H7 (cell line): Measurements from ENCODE around the gene BMX. TPM values are rescaled to one million over a fixed set of nuclear protein-coding genes. Genes with fewer than 3 reads are reported as not detected.

Experiments used
- DNase-seq: peaks from one replicate; pipeline ENCODE4 v3.0.0; 2012
- H3K27me3 ChIP-seq: 2 replicates; pipeline ENCODE4 v1.6.0; 2011; ENCODE audit warnings: mild to moderate bottlenecking, low read length; ENCODE audit not compliant: control insufficient read depth, insufficient read depth
- H3K36me3 ChIP-seq: replicated peaks from 2 replicates; pipeline ENCODE4 v1.5.1; 2011; ENCODE audit warnings: low read length; ENCODE audit not compliant: control insufficient read depth, insufficient read depth
- H3K4me3 ChIP-seq: 2 replicates; pipeline ENCODE4 v1.5.1; 2011; ENCODE audit warnings: low read depth, mild to moderate bottlenecking, control low read depth, low read length, moderate library complexity; ENCODE audit not compliant: insufficient read depth
- total RNA-seq: library from RNA; depleted of rRNA; stranded (reverse); fragments of >200 nt; shearing (Covaris generic); gene quantifications from 2 replicates; pipeline ENCODE4 v1.2.3, GENCODE V29; 2014

Gene BMX
- total RNA-seq, 1 experiment from 2014 or later: not detected

DNA sequence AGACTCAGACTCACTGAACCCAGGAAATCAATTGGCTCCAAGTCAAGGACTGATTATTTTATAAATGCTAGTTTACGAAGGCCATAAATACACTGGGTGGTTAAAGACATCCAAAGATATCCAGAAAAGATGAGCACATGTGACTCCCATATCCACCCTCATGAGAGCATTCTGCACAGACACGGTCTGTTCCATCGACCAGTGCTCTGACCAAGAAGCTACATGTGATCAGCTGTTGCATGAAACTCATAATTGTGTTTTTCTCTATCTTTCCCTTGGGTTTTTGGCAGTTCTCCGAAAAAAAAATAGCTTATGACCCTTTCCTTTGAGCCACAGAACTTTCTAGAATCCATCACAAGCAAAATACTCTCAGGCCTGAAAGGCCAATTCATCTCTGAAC, 4.8 kb upstream of the BMX start:
- Histone ChIP-seq H3K4me3 (no peak overlapping the region), H3K36me3 (no peaks in the 10 kb centered on the region), H3K27me3 (no peaks in the 10 kb centered on the region)
- DNase-seq: no peak

DNA sequence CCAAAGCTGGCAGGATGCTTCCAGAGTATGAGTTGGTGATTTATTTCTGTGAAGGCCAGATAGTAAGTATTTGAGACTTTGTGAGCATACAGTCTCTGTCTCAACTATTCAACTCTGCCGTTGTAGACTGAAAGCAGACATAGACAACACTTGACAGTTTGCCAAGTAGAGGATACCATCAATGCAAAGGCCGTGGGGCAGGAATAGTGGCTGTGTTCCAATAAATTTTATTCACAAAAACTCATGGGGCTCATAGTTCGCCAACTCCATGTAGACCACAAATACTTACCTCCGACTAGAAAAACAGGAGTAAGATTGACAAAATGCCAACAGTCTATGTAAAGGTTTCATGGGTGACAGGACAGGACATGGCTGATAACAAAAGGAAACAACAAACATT, 3.8 kb upstream of the BMX start:
- Histone ChIP-seq H3K27me3 (no peaks in the 10 kb centered on the region), H3K36me3 (no peaks in the 10 kb centered on the region), H3K4me3 (no peak overlapping the region)
- no peak for DNase-seq

DNA sequence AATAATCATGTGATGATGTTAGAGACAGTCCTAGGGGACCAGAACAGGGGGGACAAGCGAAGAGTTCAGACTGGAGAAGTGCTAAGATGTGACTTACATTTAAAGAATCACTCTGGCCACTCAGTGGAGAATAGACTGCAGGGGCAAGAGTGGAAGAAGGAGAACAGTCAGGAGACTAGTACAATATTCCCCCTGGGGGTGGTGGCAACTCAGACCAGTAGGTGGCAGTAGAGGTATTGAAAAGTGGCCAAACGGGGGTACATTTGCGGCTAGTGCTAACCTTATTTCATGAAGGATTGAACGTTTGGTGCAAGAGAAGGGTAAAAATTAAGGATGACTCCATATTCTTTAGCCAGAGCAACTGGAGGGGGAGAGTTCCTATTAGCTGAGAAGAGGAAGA, 2.7 kb upstream of the BMX start:
- Histone ChIP-seq H3K36me3 (no peaks in the 10 kb centered on the region), H3K4me3 (no peak overlapping the region), H3K27me3 (no peaks in the 10 kb centered on the region)
- DNase-seq: peak; percentile 82

DNA sequence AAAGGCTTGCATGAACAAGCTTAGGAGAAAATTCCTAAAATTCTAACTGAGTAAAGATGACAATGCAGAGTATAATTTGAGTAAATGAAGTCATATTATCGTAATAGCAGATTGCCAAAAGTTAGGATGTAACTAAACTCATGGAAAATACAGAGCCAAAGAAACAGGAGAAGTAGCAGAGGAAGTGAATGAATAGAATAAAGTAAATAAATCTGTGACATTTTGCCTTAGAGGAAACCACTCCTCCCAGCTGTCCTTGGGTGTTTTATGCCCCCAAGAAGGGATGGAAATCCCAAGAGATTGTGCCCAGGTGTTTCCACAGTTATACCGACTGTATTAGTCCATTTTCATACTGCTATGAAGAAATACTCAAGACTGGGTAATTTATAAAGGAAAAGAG, 1.9 kb upstream of the BMX start:
- Histone ChIP-seq H3K36me3 (no peaks in the 10 kb centered on the region), H3K4me3 (no peak overlapping the region)
- DNase-seq: no peak

DNA sequence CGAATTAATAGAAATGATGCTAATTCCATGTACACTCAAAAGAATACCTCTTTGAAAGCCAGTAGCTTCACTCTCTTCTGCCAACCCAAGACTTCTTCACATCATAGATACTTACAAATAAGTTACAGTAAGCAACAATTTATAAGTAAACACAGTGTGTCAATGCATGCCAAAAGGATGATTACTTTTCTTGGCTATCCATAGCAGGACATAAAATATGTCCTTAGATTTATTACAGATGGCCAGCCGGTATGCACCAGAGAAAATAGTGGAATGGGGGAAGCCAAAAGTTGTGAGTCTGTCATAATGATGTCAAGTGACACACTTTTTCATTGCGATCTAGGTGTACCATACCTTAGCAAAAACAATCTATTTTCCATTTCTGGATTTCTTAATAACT, 631 bp upstream of the BMX start:
- H3K4me3 ChIP-seq: no peak overlapping the region
- H3K36me3 ChIP-seq: no peaks in the 10 kb centered on the region
- DNase-seq: no peak
- no peaks in the 10 kb centered on the region for H3K27me3 ChIP-seq

More for the DNA sequence above, 1.9 kb upstream of the BMX start:
- no peaks in the 10 kb centered on the region for H3K27me3 ChIP-seq

DNA sequence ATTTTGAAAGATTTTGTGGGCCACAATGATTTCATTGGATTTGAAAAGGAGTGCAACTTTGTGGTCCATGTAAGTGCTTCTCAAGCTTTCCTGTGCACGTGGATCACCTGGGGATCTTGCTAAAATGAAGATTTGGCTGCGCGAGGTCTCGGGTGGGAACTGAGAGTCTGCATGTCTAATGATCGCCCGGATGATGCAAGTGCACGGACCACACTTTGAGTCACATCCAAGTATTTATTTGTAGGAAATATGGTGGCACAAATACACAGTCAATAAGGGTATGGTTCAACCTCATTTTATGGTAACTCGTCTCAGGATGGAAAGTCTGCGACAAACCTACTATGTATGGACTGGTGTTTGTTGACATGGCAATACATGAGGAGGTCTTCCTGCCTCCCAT, 899 bp downstream of the BMX start:
- no peak overlapping the region for H3K4me3 ChIP-seq
- no peaks in the 10 kb centered on the region for H3K27me3 ChIP-seq
- DNase-seq: no peak
- no peaks in the 10 kb centered on the region for H3K36me3 ChIP-seq

DNA sequence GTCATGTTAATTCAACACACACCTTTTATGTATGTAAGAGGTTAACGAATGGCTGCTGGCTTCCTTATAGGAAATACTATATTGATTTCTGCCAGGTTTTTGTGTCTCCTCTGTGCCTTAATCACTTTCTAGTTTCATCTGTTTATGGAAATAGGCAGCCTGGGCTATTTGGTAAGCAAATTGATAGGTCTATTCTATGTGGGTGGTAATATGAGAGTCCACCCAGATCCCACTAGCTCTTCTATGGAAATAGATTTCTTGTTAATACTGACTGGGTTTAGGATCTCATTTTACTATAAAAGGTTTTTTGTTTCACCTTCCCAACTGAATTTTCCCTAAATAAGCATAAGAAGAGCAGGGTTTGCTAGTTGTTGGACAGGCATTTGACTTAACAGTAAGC, 4.1 kb downstream of the BMX start:
- Histone ChIP-seq H3K36me3 (no peaks in the 10 kb centered on the region), H3K4me3 (no peak overlapping the region), H3K27me3 (no peaks in the 10 kb centered on the region)
- DNase-seq: no peak

DNA sequence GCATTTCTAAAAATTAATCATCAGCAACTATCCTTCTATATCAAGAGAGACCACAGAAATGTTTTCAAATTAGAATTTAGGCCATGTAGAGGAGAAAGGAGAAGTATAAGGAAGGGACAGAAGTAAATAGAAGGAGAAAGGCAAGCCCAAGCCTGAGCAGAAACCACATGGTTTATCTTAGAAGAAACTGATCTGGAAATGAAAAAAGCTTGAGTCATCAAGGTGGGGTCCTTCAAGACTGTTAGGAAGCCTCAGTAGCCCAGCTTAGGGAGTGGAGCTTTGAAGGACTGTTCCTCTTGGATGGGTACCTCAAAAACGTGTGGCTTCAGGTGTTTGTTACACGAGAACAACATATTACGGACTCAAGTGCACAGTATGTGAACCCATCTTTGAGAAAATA, 4.5 kb downstream of the BMX start:
- Histone ChIP-seq H3K4me3 (no peak overlapping the region), H3K36me3 (no peaks in the 10 kb centered on the region), H3K27me3 (no peaks in the 10 kb centered on the region)
- no peak for DNase-seq

DNA sequence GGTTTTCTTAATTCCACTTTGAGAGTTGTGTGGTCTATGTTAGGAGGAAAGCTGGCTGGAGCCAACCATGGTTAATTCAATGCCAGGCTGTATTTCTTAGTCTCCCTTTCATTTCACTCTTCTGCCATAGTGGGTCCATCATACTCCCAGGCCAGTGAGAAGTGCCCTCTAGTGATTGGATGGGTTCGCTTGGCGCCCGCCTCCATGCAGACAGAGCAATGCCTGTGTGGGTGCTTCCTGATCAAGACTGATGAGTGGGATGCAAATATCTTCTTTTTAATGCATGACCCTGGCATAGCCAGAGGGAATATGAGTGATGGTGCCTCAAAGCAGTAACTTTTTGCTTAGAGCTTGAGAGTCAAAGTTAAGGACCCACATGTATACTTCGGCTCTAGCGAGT, 6.4 kb downstream of the BMX start:
- Histone ChIP-seq H3K27me3 (no peaks in the 10 kb centered on the region), H3K36me3 (no peaks in the 10 kb centered on the region), H3K4me3 (no peak overlapping the region)
- no peak for DNase-seq

DNA sequence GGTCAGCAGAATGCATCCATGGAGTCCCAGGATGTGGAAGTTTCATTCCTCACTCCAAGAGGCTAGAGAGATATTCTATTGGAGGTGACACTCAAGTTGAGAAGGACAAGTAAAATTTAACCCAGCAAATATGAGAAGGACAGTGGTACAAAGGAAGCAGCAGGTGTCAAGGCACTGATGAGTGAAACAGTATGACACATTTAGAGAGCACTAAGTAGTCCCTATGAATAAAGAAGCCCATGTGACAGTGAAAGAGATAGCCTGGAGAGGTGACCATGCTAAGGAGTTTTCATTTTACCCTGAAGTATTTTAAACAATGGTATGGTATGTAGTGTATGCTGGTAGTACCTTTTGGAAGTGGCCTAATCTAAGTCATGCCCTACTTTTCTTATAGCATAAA, 9.2 kb downstream of the BMX start:
- H3K27me3 ChIP-seq: no peaks in the 10 kb centered on the region
- DNase-seq: no peak
- no peak overlapping the region for H3K4me3 ChIP-seq
- H3K36me3 ChIP-seq: no peaks in the 10 kb centered on the region

DNA sequence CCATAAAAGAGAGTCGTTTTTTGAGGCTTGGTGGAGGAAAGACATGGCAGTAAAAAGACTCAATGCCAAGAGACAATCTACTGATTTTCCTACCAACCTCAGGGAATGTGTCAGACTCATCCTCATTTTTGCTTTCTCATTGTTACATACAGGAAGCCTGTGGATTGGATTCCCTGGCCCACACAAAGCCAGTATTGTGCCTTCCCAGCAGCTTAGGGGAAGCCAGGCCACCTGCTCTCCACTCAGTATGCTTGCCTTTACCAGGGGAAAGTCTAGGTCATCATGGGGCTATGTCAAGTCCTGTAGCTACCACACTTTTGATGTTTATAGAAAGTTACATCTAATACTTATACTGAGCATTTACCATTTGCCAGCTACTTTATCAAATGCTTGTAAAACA, 11.0 kb downstream of the BMX start:
- DNase-seq: no peak
- H3K36me3 ChIP-seq: no peaks in the 10 kb centered on the region
- H3K27me3 ChIP-seq: no peaks in the 10 kb centered on the region
- H3K4me3 ChIP-seq: no peak overlapping the region

DNA sequence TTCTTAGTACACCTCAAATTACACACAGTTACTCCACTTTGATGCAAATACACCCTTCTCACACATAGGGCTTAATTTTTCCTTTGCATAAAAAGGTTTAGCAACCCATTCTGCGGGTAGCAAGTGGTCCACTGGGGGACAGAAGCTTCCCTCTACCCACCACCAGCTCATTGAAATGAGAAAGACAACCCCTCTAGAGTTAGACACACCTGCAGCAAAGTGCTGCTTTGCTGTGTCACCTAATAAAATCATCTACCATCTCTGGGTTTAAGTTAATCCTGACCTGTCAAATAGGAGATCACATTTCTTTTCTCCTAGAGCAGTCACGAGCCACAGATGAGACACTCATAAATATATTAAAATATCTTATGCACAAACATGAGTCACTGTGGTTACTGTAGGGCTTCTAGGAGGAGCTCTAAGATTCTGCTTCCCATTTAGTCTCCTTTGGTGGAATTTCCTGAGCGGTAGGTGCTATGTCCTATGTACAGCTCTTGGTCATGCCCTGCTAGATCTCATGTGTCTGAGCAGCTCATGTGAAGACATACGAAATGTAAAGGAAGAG, 11.9 kb downstream of the BMX start:
- DNase-seq: no peak
- Histone ChIP-seq H3K27me3 (no peaks in the 10 kb centered on the region), H3K36me3 (no peaks in the 10 kb centered on the region), H3K4me3 (no peak overlapping the region)

DNA sequence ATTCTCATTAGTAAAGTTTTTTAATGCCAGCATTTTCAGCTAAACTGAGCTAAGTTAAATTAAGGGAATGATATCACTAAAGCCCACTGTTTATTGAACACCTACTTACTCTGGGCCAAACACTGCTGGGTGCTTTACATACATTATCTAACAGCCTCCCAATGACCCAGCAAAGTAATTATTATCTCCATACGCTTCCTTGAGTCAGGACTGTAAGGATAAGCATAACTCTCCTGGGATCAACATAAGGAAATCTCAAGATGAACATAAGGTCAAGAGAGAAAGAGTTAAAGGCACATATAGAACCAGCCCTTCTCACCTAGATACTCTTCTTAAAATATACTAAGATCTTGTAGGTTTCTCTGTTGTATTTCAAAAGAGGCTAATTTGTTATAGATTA, 13.7 kb downstream of the BMX start:
- Histone ChIP-seq H3K36me3 (no peaks in the 10 kb centered on the region), H3K4me3 (no peak overlapping the region), H3K27me3 (no peaks in the 10 kb centered on the region)
- DNase-seq: no peak

DNA sequence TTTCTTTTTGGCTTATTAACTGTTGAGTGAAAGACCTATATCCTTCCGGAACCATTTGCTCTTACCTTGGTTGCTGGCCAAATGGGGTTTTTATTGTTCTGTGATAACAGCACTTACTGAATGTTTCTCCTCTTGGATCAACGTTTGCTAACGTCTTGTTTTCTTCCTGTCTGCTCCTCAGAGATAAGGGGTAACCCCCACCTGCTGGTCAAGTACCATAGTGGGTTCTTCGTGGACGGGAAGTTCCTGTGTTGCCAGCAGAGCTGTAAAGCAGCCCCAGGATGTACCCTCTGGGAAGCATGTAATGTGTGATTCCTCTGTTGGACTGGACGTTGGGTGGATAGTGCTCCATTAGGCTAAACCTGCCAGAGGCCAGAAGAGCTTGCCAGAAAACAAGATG, 15.3 kb downstream of the BMX start:
- Histone ChIP-seq H3K27me3 (no peaks in the 10 kb centered on the region), H3K36me3 (no peaks in the 10 kb centered on the region), H3K4me3 (no peak overlapping the region)
- no peak for DNase-seq

DNA sequence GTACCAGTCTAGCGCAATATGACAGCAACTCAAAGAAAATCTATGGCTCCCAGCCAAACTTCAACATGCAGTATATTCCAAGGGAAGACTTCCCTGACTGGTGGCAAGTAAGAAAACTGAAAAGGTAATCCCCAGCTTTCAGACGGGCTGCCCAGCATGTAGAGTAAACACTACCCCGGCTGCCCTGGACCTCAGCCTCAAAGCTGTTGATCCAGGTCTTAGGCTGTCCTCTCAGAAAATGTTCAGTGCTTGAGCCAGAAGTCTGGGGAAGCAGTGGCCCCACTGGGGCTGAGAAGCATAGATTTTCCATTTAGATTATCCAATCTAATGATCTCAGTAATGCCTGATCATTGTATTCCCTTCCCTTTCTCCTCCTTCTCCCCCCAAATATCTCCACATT, 21.9 kb downstream of the BMX start:
- no peak for DNase-seq
- Histone ChIP-seq H3K27me3 (no peaks in the 10 kb centered on the region), H3K4me3 (no peak overlapping the region)

DNA sequence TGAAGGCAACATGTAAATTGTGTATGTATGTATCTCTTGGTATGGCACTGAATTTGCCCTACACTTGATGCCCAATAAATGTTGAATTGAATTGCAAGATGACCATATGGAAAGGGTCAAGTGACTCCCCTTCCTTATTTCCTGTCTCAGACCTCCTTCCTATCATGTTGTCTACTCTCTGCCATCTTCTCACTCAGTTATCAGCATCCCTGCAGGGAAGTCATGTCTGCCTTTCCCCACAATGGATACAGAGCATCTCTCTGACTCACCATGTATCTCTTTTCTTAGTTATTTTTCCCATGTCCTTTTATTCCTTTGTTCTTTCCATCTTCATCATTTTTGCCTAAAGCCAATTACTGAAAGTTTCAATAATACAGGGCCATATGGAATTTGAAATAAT, 22.5 kb downstream of the BMX start:
- DNase-seq: no peak

More for the DNA sequence above, 21.9 kb downstream of the BMX start:
- no peaks in the 10 kb centered on the region for H3K36me3 ChIP-seq

More for the DNA sequence above, 22.5 kb downstream of the BMX start:
- no peak overlapping the region for H3K4me3 ChIP-seq
- no peaks in the 10 kb centered on the region for H3K27me3 ChIP-seq
- H3K36me3 ChIP-seq: no peaks in the 10 kb centered on the region
